Stimulated activated CD4-positive, alpha-beta T cell treated with anti-CD3 and anti-CD28 coated beads, Interleukin-1b, Interleukin-23, amount 100 ng/mL, for 4 hours (primary cell): ENCODE data around the gene FSTL5.
"Not testable (repeated sequence)": the region's sequence is repeated elsewhere in the genome, so short reads cannot be mapped to it uniquely, and the experiment has no call there.

Experiments
- DNase-seq, 2 donors: peaks; one replicate each; pipeline ENCODE4 v3.0.0-alpha.2; 2020; ENCODE audit warnings: low read depth in 2 of 2

The FSTL5 gene

GRCh38 chr4:162103908-162104307 is 59.9 kb downstream of the FSTL5 start:
- DNase-seq = not testable (repeated sequence)

- no peak for DNase-seq
Observed at GRCh38 chr4:162102713-162103112, 61.1 kb downstream of the FSTL5 start.

GRCh38 chr4:162101337-162101736 is 62.5 kb downstream of the FSTL5 start:
- DNase-seq = no peak

- DNase-seq = no peak
Observed at GRCh38 chr4:162075726-162076125, 88.1 kb downstream of the FSTL5 start.

GRCh38 chr4:162061214-162061613 is 102.6 kb downstream of the FSTL5 start:
- no peak for DNase-seq

- DNase-seq = no peak
Observed at GRCh38 chr4:162059656-162060055, 104.1 kb downstream of the FSTL5 start.

- DNase-seq = no peak
Observed at GRCh38 chr4:162056990-162057389, 106.8 kb downstream of the FSTL5 start.

- DNase-seq = no peak
Observed at GRCh38 chr4:162046135-162046534, 117.7 kb downstream of the FSTL5 start.

GRCh38 chr4:162038112-162038511 is 125.7 kb downstream of the FSTL5 start:
- no peak for DNase-seq

- DNase-seq = no peak
Observed at GRCh38 chr4:162017863-162018262, 145.9 kb downstream of the FSTL5 start.

GRCh38 chr4:162016991-162017390 is 146.8 kb downstream of the FSTL5 start:
- DNase-seq = no peak

- no peak for DNase-seq
Observed at GRCh38 chr4:162016219-162016618, 147.6 kb downstream of the FSTL5 start.

- DNase-seq = no peak
Observed at GRCh38 chr4:162015090-162015489, 148.7 kb downstream of the FSTL5 start.

GRCh38 chr4:162011089-162011488 is 152.7 kb downstream of the FSTL5 start:
- DNase-seq = no peak

GRCh38 chr4:162010362-162010761 is 153.4 kb downstream of the FSTL5 start:
- no peak for DNase-seq

GRCh38 chr4:161992317-161992716 is 171.5 kb downstream of the FSTL5 start:
- no peak for DNase-seq

GRCh38 chr4:161991811-161992210 is 172.0 kb downstream of the FSTL5 start:
- no peak for DNase-seq

- DNase-seq = no peak
Observed at GRCh38 chr4:161990721-161991120, 173.1 kb downstream of the FSTL5 start.

- DNase-seq = no peak
Observed at GRCh38 chr4:161988946-161989345, 174.9 kb downstream of the FSTL5 start.

GRCh38 chr4:161987611-161988010 is 176.2 kb downstream of the FSTL5 start:
- no peak for DNase-seq

GRCh38 chr4:161952382-161952781 is 211.4 kb downstream of the FSTL5 start:
- DNase-seq = no peak

GRCh38 chr4:161949946-161950725 is 213.7 kb downstream of the FSTL5 start:
- DNase-seq = no peak

- DNase-seq = no peak
Observed at GRCh38 chr4:161948026-161948770, 215.6 kb downstream of the FSTL5 start.
